Smooth muscle cell (in vitro differentiated cells): ENCODE results near the gene TRIM31. TPM values are rescaled to one million over a fixed set of nuclear protein-coding genes. Genes with fewer than 3 reads are reported as not detected.

Experiments
- DNase-seq: peaks from one replicate; lab custom pipeline; 2025; ENCODE audit not compliant: unreplicated experiment; lab: John Stamatoyannopoulos, UW
- H2AFZ ChIP-seq: fragments of 200-600 bp; sonication (generic); 2 replicates; pipeline ENCODE4 v1.6.0; 2016; ENCODE audit warnings: antibody characterized with exemption, low read depth, mild to moderate bottlenecking
- H3F3A ChIP-seq: fragments of 200-600 bp; sonication (generic); 2 replicates; pipeline ENCODE4 v1.6.0; 2017; ENCODE audit warnings: antibody characterized with exemption, low read depth
- H3K27ac ChIP-seq: fragments of 200-600 bp; sonication (generic); 2 replicates; pipeline ENCODE4 v1.5.1; 2016; ENCODE audit warnings: low read depth, mild to moderate bottlenecking
- H3K27me3 ChIP-seq: fragments of 200-600 bp; sonication (generic); 2 replicates; pipeline ENCODE4 v1.6.1; 2016; ENCODE audit warnings: low read depth, mild to moderate bottlenecking
- H3K36me3 ChIP-seq: fragments of 200-600 bp; sonication (generic); 2 replicates; pipeline ENCODE4 v1.5.1; 2016; ENCODE audit warnings: low read depth
- H3K4me1 ChIP-seq: fragments of 200-600 bp; sonication (generic); 2 replicates; pipeline ENCODE4 v1.5.1; 2016; ENCODE audit warnings: low read depth
- H3K4me2 ChIP-seq: fragments of 200-600 bp; sonication (generic); 2 replicates; pipeline ENCODE4 v1.6.0; 2016; ENCODE audit warnings: mild to moderate bottlenecking
- H3K4me3 ChIP-seq: fragments of 200-600 bp; sonication (generic); 2 replicates; pipeline ENCODE4 v1.5.1; 2016; ENCODE audit warnings: mild to moderate bottlenecking
- H3K79me2 ChIP-seq: fragments of 200-600 bp; sonication (generic); 2 replicates; pipeline ENCODE4 v1.6.0; 2016; ENCODE audit warnings: low read depth, mild to moderate bottlenecking
- H3K9ac ChIP-seq: fragments of 200-600 bp; sonication (generic); 2 replicates; pipeline ENCODE4 v1.6.0; 2016; ENCODE audit warnings: low read depth
- H3K9me3 ChIP-seq: fragments of 200-600 bp; sonication (generic); replicated peaks from 2 replicates; pipeline ENCODE4 v1.5.1; 2016; ENCODE audit warnings: low read depth
- H4K20me1 ChIP-seq: fragments of 200-600 bp; sonication (generic); 2 replicates; pipeline ENCODE4 v1.6.0; 2016; ENCODE audit warnings: low read depth
- WGBS: methylation state at CpG from one replicate; pipeline ENCODE4 v1.1.7; 2016; ENCODE audit warnings: low lambda C conversion rate; 5-methylcytosine and 5-hydroxymethylcytosine counted together
- polyA plus RNA-seq: library from polyadenylated mRNA; unstranded; fragments of >200 nt; fragmentation: Nextera tagmentation; extraction: Ambion mirVana; gene quantifications from 2 replicates; pipeline ENCODE4 v1.2.1, GENCODE V29; 2016
- total RNA-seq: library from RNA; depleted of rRNA; stranded (reverse); fragments of >200 nt; gene quantifications from 2 replicates; pipeline ENCODE4 v1.2.3, GENCODE V29; 2014
- TF ChIP-seq, protein P1 (sequence below): fragments of 200-600 bp; sonication (generic); IDR thresholded peaks from 2 replicates; pipeline ENCODE4 v1.5.1; 2017; ENCODE audit warnings: borderline replicate concordance, mild to moderate bottlenecking, antibody characterized with exemption; ENCODE audit not compliant: insufficient read depth, poor library complexity, severe bottlenecking

TRIM31 gene
- total and polyA plus RNA-seq, 2 experiments from 2014 or later: 0.18 TPM; not detected in 1

DNA sequence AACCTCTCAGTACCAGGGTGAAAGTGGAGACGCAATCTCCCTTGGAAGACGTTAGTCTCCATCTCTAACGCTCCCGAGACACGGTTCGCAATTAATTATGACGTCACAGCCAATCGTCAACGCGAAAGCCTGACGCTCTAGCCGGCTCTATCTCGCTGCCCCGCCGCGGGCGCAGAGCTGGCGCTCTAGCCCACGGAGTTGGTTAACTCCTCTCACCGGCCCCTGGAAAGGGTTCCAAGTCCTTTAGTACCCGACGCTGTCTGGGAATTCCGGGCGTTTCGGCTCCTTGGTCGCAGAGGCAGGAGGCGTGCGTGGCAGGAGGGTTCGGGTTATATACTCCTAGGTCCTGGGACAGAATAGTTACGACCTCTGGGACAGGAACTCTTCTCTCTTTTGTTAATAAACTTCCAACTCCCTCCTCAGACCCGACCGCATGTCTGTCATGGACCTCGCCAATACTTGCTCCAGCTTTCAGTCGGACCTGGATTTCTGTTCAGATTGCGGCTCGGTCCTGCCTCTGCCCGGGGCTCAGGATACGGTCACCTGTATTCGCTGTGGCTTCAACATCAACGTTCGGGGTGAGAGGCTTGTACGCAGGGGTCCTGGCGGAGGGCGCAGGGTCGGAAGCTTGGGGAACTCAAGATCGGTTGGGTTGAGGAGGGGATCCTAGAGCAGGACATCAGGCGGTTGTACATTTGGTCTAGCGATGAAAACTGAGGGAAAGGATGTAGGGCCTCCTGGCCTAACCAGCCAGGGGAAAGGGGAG is 51.6 kb downstream of the TRIM31 start, which contains the start of gene POLR1H:
POLR1H (plus strand) TSS at position 174 of the 766 bp plus-strand sequence; CDS start at position 434, 260 bp downstream.
- WGBS: under 1% methylated on average over 48 of the region's 48 CpGs
- Histone ChIP-seq H3K9me3 (no peaks in the 10 kb centered on the region), H3K4me3 (peak within 1 kb of the TSS; percentile 78), H3K4me2 (peak within 1 kb of the TSS; percentile 87), H3K27me3 (no peaks in the 10 kb centered on the region), H3K4me1 (peaks cover 20% of the 10 kb centered on the region), H3F3A (peaks cover 8% of the 10 kb centered on the region), H2AFZ (peak within 1 kb of the TSS; percentile 95), H3K79me2 (peaks cover 24% of the 10 kb centered on the region), H3K27ac (peak within 1 kb of the TSS; percentile 85), H3K36me3 (no peaks in the 10 kb centered on the region), H4K20me1 (no peaks in the 10 kb centered on the region), H3K9ac (peak within 1 kb of the TSS; percentile 89)
- TF ChIP-seq, protein P1, sequence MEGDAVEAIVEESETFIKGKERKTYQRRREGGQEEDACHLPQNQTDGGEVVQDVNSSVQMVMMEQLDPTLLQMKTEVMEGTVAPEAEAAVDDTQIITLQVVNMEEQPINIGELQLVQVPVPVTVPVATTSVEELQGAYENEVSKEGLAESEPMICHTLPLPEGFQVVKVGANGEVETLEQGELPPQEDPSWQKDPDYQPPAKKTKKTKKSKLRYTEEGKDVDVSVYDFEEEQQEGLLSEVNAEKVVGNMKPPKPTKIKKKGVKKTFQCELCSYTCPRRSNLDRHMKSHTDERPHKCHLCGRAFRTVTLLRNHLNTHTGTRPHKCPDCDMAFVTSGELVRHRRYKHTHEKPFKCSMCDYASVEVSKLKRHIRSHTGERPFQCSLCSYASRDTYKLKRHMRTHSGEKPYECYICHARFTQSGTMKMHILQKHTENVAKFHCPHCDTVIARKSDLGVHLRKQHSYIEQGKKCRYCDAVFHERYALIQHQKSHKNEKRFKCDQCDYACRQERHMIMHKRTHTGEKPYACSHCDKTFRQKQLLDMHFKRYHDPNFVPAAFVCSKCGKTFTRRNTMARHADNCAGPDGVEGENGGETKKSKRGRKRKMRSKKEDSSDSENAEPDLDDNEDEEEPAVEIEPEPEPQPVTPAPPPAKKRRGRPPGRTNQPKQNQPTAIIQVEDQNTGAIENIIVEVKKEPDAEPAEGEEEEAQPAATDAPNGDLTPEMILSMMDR: no peak
- peak; percentile 70 for DNase-seq

DNA sequence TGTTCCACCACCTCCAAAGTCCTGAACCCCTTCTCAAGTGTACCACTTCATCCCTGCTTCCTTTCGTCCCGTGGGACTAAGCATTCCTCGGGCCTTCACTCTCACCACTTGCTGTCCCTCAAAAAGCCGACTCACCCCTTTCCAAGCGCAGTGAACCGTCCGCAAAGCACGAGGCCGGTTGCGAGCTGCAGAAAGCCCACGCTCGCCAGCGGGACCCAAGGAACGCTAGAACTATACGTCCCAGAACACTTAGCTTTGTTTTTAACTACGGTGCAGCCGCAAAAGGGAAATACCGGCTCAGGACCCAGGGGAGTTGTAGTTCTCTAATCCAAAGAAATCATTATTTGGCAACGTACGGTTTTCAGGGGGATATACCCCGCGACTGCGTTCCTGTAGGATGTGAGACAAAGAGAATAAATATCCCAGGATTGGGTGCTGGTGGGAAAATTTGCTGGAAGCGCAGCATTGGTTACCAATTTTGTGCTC is 52.2 kb downstream of the TRIM31 start:
- H3K27ac ChIP-seq: peak overlapping the region; percentile 85
- no peaks in the 10 kb centered on the region for H3K27me3 ChIP-seq
- no peaks in the 10 kb centered on the region for H3K9me3 ChIP-seq
- no peaks in the 10 kb centered on the region for H3K36me3 ChIP-seq
- peak overlapping the region; percentile 95 for H2AFZ ChIP-seq
- peaks cover 24% of the 10 kb centered on the region for H3K79me2 ChIP-seq
- H3K4me2 ChIP-seq: peak overlapping the region; percentile 87
- no peak for DNase-seq
- H3F3A ChIP-seq: peaks cover 1% of the 10 kb centered on the region
- H4K20me1 ChIP-seq: no peaks in the 10 kb centered on the region
- H3K9ac ChIP-seq: peak overlapping the region; percentile 89
- H3K4me3 ChIP-seq: peak overlapping the region; percentile 78
- TF ChIP-seq, protein P1: no peak
- WGBS: 1% methylated on average over 24 of the region's 24 CpGs
- peaks cover 13% of the 10 kb centered on the region for H3K4me1 ChIP-seq

DNA sequence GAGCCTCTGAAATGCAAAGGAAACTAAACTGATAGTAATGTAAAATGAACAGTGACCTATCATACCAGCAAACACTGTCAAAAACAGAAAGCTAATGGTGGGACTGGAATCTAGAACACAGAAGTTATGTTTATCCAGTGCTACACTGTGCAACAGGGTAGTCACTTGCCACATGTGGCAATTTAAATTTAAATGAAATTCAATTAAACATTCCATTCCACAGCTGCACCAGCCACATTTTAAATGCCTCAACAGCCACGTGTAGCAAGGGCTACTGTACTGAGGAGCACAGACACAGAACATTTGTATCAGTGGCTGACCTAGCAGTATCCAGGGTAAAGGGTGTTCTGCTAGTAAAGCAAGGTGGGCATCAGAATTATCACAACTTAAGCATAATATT is 57.4 kb downstream of the TRIM31 start:
- Histone ChIP-seq H3K79me2 (peaks cover 5% of the 10 kb centered on the region), H3F3A (no peaks in the 10 kb centered on the region), H3K9ac (no peak overlapping the region), H3K36me3 (no peaks in the 10 kb centered on the region), H3K27ac (no peak overlapping the region), H3K4me2 (no peak overlapping the region), H2AFZ (no peak overlapping the region), H3K4me1 (peaks cover 5% of the 10 kb centered on the region), H3K9me3 (no peaks in the 10 kb centered on the region), H3K27me3 (no peaks in the 10 kb centered on the region), H4K20me1 (no peaks in the 10 kb centered on the region), H3K4me3 (no peak overlapping the region)
- DNase-seq: no peak
- TF ChIP-seq, protein P1: no peak
- WGBS: 52% methylated on average over 1 of the region's 1 CpG
